K562 (cell line): ENCODE data around the gene KRTAP1-4.

Experiments
- BRF1 ChIP-seq: IDR thresholded peaks from 3 replicates; pipeline ENCODE4 v1.6.1; 2011; ENCODE audit warnings: borderline replicate concordance, mild to moderate bottlenecking; ENCODE audit not compliant: insufficient read length; ENCODE audit errors: extremely low read depth
- NR1H2 ChIP-seq: sonication (generic); formaldehyde crosslinking; IDR thresholded peaks from 2 replicates; pipeline ENCODE4 v1.4.0; 2020; ENCODE audit warnings: mild to moderate bottlenecking, missing genetic modification reagents
- RCOR1 ChIP-seq, 2 experiments: IDR thresholded peaks; 2 replicates each; pipeline ENCODE4 v1.6.1; 2012; ENCODE audit warnings: low read depth in 2 of 2, low read length in 2 of 2, borderline replicate concordance in 1 of 2, improper control_type of control experiment in 1 of 2
- ZNF785 ChIP-seq: fragments of 250-450 bp; sonication (Bioruptor Pico); IDR thresholded peaks from 2 replicates; pipeline ENCODE4 v1.4.0; 2020; ENCODE audit warnings: mild to moderate bottlenecking
- TF ChIP-seq, protein P1 (sequence below), 3 experiments: IDR thresholded peaks in 2 of 3; conservative IDR thresholded peaks in 1 of 3; 2 replicates each; pipeline ENCODE4 v1.5.1; 2011 to 2012; ENCODE audit warnings: low read length in 3 of 3, mild to moderate bottlenecking in 3 of 3, control low read depth in 2 of 3, improper control_type of control experiment in 1 of 3, inconsistent platforms in 1 of 3, low read depth in 1 of 3, mixed read lengths in 1 of 3, moderate library complexity in 1 of 3; ENCODE audit not compliant: insufficient read depth in 2 of 3

DNA sequence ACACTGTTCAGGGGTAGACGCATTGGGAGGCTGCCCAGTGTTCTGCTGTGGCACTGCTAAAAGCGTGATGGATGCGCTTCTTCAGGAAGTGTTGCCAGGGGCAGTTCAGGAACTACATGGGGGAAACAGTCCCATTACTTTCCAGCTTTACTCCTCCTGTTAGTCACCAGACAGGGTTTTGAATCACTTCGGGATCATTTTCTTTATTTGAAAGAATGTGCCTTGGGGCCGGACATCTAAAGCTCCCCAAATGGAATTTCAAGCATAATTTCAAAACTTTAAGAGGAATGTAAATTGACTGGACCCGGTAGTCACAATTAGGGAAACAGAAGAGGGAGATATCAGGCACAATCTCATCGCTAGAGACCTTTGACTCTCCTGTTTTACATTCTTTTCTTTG lies 18.4 kb upstream of the KRTAP1-4 start:
- TF ChIP-seq ZNF785 (CRISPR knock-in tag): no peak
- no peak for TF ChIP-seq RCOR1 (IDR thresholded peaks at IDR 0.05; ENCODE audit: borderline replicate concordance in 1 of 2, low read depth in 2 of 2, low read length in 2 of 2)
- TF ChIP-seq BRF1: no peak
- TF ChIP-seq NR1H2 (CRISPR knock-in tag): no peak
- TF ChIP-seq, protein P1, sequence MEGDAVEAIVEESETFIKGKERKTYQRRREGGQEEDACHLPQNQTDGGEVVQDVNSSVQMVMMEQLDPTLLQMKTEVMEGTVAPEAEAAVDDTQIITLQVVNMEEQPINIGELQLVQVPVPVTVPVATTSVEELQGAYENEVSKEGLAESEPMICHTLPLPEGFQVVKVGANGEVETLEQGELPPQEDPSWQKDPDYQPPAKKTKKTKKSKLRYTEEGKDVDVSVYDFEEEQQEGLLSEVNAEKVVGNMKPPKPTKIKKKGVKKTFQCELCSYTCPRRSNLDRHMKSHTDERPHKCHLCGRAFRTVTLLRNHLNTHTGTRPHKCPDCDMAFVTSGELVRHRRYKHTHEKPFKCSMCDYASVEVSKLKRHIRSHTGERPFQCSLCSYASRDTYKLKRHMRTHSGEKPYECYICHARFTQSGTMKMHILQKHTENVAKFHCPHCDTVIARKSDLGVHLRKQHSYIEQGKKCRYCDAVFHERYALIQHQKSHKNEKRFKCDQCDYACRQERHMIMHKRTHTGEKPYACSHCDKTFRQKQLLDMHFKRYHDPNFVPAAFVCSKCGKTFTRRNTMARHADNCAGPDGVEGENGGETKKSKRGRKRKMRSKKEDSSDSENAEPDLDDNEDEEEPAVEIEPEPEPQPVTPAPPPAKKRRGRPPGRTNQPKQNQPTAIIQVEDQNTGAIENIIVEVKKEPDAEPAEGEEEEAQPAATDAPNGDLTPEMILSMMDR (IDR thresholded peaks at IDR 0.05 in 2 of 3, conservative IDR thresholded peaks at IDR 0.05 in 1 of 3; ENCODE audit: insufficient read depth in 2 of 3, low read depth in 1 of 3, low read length in 3 of 3): no peak
